Stimulated activated CD8-positive, alpha-beta memory T cell treated with anti-CD3 and anti-CD28 coated beads, Interleukin-4, amount 100 ng/mL, for 48 hours (primary cell): ENCODE results near the gene SGO1.
"Not testable (repeated sequence)": the region's sequence is repeated elsewhere in the genome, so short reads cannot be mapped to it uniquely, and the experiment has no call there.

Source experiments
- DNase-seq: peaks from one replicate; pipeline ENCODE4 v3.0.0-alpha.2; 2020

SGO1 gene

GRCh38 chr3:20185679-20186599 is at the start of gene SGO1:
TSS of gene SGO1 (minus strand) at chr3:20186206. CDS start at chr3:20184027, 2,179 bp downstream.
- DNase-seq: peak; percentile 100

GRCh38 chr3:20235796-20236195 is 49.8 kb upstream of the SGO1 start:
- DNase-seq: no peak

GRCh38 chr3:20232906-20233780 is 47.1 kb upstream of the SGO1 start:
- no peak for DNase-seq

GRCh38 chr3:20230954-20231353 is 44.9 kb upstream of the SGO1 start:
- no peak for DNase-seq

- no peak for DNase-seq
These were observed 39.8 kb upstream of the SGO1 start for GRCh38 chr3:20225769-20226168.

- no peak for DNase-seq
These were observed 36.3 kb upstream of the SGO1 start for GRCh38 chr3:20222274-20222673.

- no peak for DNase-seq
These were observed 32.2 kb upstream of the SGO1 start for GRCh38 chr3:20218215-20218614.

GRCh38 chr3:20215636-20216035 is 29.6 kb upstream of the SGO1 start:
- DNase-seq: no peak

- DNase-seq: not testable (repeated sequence)
These were observed 27.5 kb upstream of the SGO1 start for GRCh38 chr3:20213491-20213890.

- DNase-seq: not testable (repeated sequence)
These were observed 21.9 kb upstream of the SGO1 start for GRCh38 chr3:20207945-20208344.

GRCh38 chr3:20205898-20206297 is 19.9 kb upstream of the SGO1 start:
- not testable (repeated sequence) for DNase-seq

- no peak for DNase-seq
These were observed 15.1 kb upstream of the SGO1 start for GRCh38 chr3:20201143-20201542.

GRCh38 chr3:20197775-20198174 is 11.8 kb upstream of the SGO1 start:
- DNase-seq: no peak

- DNase-seq: no peak
These were observed 8.9 kb upstream of the SGO1 start for GRCh38 chr3:20194793-20195460.

- DNase-seq: no peak
These were observed 5.0 kb upstream of the SGO1 start for GRCh38 chr3:20190991-20191390.

- DNase-seq: no peak
These were observed 596 bp upstream of the SGO1 start for GRCh38 chr3:20186600-20187004.

- peak; percentile 37 for DNase-seq
These were observed 701 bp downstream of the SGO1 start for GRCh38 chr3:20185331-20185678.

GRCh38 chr3:20182206-20182605 is 3.8 kb downstream of the SGO1 start:
- DNase-seq: no peak

- DNase-seq: no peak
These were observed 4.7 kb downstream of the SGO1 start for GRCh38 chr3:20181276-20181675.

GRCh38 chr3:20173844-20174410 is 12.1 kb downstream of the SGO1 start:
- no peak for DNase-seq

GRCh38 chr3:20161714-20162113 is 24.3 kb downstream of the SGO1 start:
- DNase-seq: no peak

GRCh38 chr3:20160230-20160629 is 25.8 kb downstream of the SGO1 start:
- DNase-seq: no peak

GRCh38 chr3:20154928-20155327 is 31.1 kb downstream of the SGO1 start:
- DNase-seq: no peak
